HG03196 (cell line): Measurements from ENCODE around the gene ANHX.
"Not testable (repeated sequence)": the region's sequence is repeated elsewhere in the genome, so short reads cannot be mapped to it uniquely, and the experiment has no call there.

Experiments
- ATAC-seq: cut with Tn5 transposase; IDR thresholded peaks from one replicate; pipeline ENCODE4 v1.9.1; 2021; ENCODE audit not compliant: unreplicated experiment

Gene ANHX

GRCh38 chr12:133235401-133236112 lies at the start of gene ANHX:
TSS of gene ANHX (minus strand) at chr12:133235877. CDS start at chr12:133234356, 1,521 bp downstream.
- no peak for ATAC-seq

- ATAC-seq: not testable (repeated sequence)
Observed at GRCh38 chr12:133264668-133265067, 29.0 kb upstream of the ANHX start.

- no peak for ATAC-seq
Observed at GRCh38 chr12:133264173-133264572, 28.5 kb upstream of the ANHX start.

GRCh38 chr12:133256321-133256720 lies 20.6 kb upstream of the ANHX start:
- ATAC-seq: no peak

GRCh38 chr12:133255833-133256232 lies 20.2 kb upstream of the ANHX start:
- ATAC-seq: not testable (repeated sequence)

GRCh38 chr12:133251732-133252131 lies 16.1 kb upstream of the ANHX start:
- ATAC-seq: no peak

- no peak for ATAC-seq
Observed at GRCh38 chr12:133236556-133236955, 879 bp upstream of the ANHX start.

GRCh38 chr12:133236144-133236543 lies 467 bp upstream of the ANHX start:
- no peak for ATAC-seq

- no peak for ATAC-seq
Observed at GRCh38 chr12:133234971-133235370, 706 bp downstream of the ANHX start.

GRCh38 chr12:133233993-133234564 lies 1.6 kb downstream of the ANHX start:
- no peak for ATAC-seq

GRCh38 chr12:133233006-133233405 lies 2.7 kb downstream of the ANHX start:
- ATAC-seq: no peak

- ATAC-seq: no peak
Observed at GRCh38 chr12:133231001-133231400, 4.7 kb downstream of the ANHX start.

GRCh38 chr12:133227281-133227852 lies 8.3 kb downstream of the ANHX start:
- no peak for ATAC-seq

- ATAC-seq: no peak
Observed at GRCh38 chr12:133226690-133227089, 9.0 kb downstream of the ANHX start.

GRCh38 chr12:133225527-133225926 lies 10.2 kb downstream of the ANHX start:
- ATAC-seq: no peak

GRCh38 chr12:133222211-133222610 lies 13.5 kb downstream of the ANHX start:
- ATAC-seq: no peak

GRCh38 chr12:133221241-133221640 lies 14.4 kb downstream of the ANHX start:
- no peak for ATAC-seq

GRCh38 chr12:133220521-133220920 lies 15.2 kb downstream of the ANHX start:
- no peak for ATAC-seq

GRCh38 chr12:133217219-133217618 lies 18.5 kb downstream of the ANHX start:
- ATAC-seq: no peak

GRCh38 chr12:133215724-133216123 lies 20.0 kb downstream of the ANHX start:
- no peak for ATAC-seq

GRCh38 chr12:133206390-133206789 lies 29.3 kb downstream of the ANHX start:
- no peak for ATAC-seq

- ATAC-seq: no peak
Observed at GRCh38 chr12:133204264-133204603, 31.4 kb downstream of the ANHX start.
